Osteocyte (in vitro differentiated cells): ENCODE measurements around the gene CDCP2. TPM values are rescaled to one million over a fixed set of nuclear protein-coding genes. Genes with fewer than 3 reads are reported as not detected.

Experiments
- DNase-seq: peaks from one replicate; pipeline ENCODE4 v3.0.0; 2021; ENCODE audit warnings: mixed read lengths; ENCODE audit not compliant: unreplicated experiment; ENCODE audit errors: extremely low spot score
- H3K27ac Mint-ChIP-seq: one replicate; pipeline ENCODE4 v1.8.0; 2021; ENCODE audit warnings: mild to moderate bottlenecking, mixed read lengths; ENCODE audit not compliant: unreplicated experiment
- H3K27me3 Mint-ChIP-seq: one replicate; pipeline ENCODE4 v1.8.0; 2021; ENCODE audit warnings: mixed read lengths; ENCODE audit not compliant: unreplicated experiment
- H3K36me3 Mint-ChIP-seq: one replicate; pipeline ENCODE4 v1.8.0; 2021; ENCODE audit warnings: mixed read lengths; ENCODE audit not compliant: unreplicated experiment
- H3K4me1 Mint-ChIP-seq: one replicate; pipeline ENCODE4 v1.8.0; 2021; ENCODE audit warnings: mixed read lengths; ENCODE audit not compliant: unreplicated experiment
- H3K4me3 Mint-ChIP-seq: one replicate; pipeline ENCODE4 v1.8.0; 2021; ENCODE audit warnings: mild to moderate bottlenecking, moderate library complexity, mixed read lengths; ENCODE audit not compliant: unreplicated experiment
- H3K9me3 Mint-ChIP-seq: one replicate; pipeline ENCODE4 v1.8.0; 2021; ENCODE audit warnings: mixed read lengths; ENCODE audit not compliant: unreplicated experiment
- CTCF ChIP-seq: fragments of 200-600 bp; sonication (generic); IDR thresholded peaks from 2 replicates; pipeline ENCODE4 v1.5.0; 2021; ENCODE audit warnings: antibody characterized with exemption, mild to moderate bottlenecking, moderate library complexity
- total RNA-seq: library from RNA; stranded (reverse); gene quantifications from 2 replicates; pipeline ENCODE4 v1.2.1, GENCODE V29; 2021

The CDCP2 gene
- total RNA-seq, 1 donor from 2014 or later = not detected

- no peak for TF ChIP-seq CTCF
- H3K4me3 Mint-ChIP-seq = no peak overlapping the region
- peaks cover 32% of the 10 kb centered on the region for H3K4me1 Mint-ChIP-seq
- H3K27me3 Mint-ChIP-seq = no peaks in the 10 kb centered on the region
- H3K9me3 Mint-ChIP-seq = no peaks in the 10 kb centered on the region
- DNase-seq = no peak
- no peak overlapping the region for H3K27ac Mint-ChIP-seq
- H3K36me3 Mint-ChIP-seq = no peaks in the 10 kb centered on the region
These were observed 10.3 kb upstream of the CDCP2 start for GRCh38 chr1:54163051-54163450.

- Mint-ChIP-seq H3K27me3 (no peaks in the 10 kb centered on the region), H3K36me3 (no peaks in the 10 kb centered on the region), H3K27ac (no peak overlapping the region), H3K4me1 (peaks cover 30% of the 10 kb centered on the region), H3K4me3 (no peak overlapping the region), H3K9me3 (no peaks in the 10 kb centered on the region)
- DNase-seq = no peak
- TF ChIP-seq CTCF = no peak
These were observed 8.8 kb upstream of the CDCP2 start for GRCh38 chr1:54161495-54162168.

GRCh38 chr1:54160351-54160750 is 7.6 kb upstream of the CDCP2 start:
- Mint-ChIP-seq H3K36me3 (no peaks in the 10 kb centered on the region), H3K4me1 (peaks cover 30% of the 10 kb centered on the region), H3K27ac (no peak overlapping the region), H3K4me3 (no peak overlapping the region), H3K9me3 (no peaks in the 10 kb centered on the region), H3K27me3 (no peaks in the 10 kb centered on the region)
- no peak for TF ChIP-seq CTCF
- no peak for DNase-seq

- H3K9me3 Mint-ChIP-seq = no peaks in the 10 kb centered on the region
- H3K27me3 Mint-ChIP-seq = no peaks in the 10 kb centered on the region
- no peak for TF ChIP-seq CTCF
- H3K4me3 Mint-ChIP-seq = no peak overlapping the region
- DNase-seq = no peak
- no peak overlapping the region for H3K27ac Mint-ChIP-seq
- peaks cover 30% of the 10 kb centered on the region for H3K4me1 Mint-ChIP-seq
- no peaks in the 10 kb centered on the region for H3K36me3 Mint-ChIP-seq
These were observed 7.0 kb upstream of the CDCP2 start for GRCh38 chr1:54159733-54160316.

- H3K27ac Mint-ChIP-seq = no peak overlapping the region
- H3K4me3 Mint-ChIP-seq = no peak overlapping the region
- H3K9me3 Mint-ChIP-seq = no peaks in the 10 kb centered on the region
- no peaks in the 10 kb centered on the region for H3K27me3 Mint-ChIP-seq
- DNase-seq = no peak
- no peak for TF ChIP-seq CTCF
- no peaks in the 10 kb centered on the region for H3K36me3 Mint-ChIP-seq
- peaks cover 31% of the 10 kb centered on the region for H3K4me1 Mint-ChIP-seq
These were observed 5.3 kb upstream of the CDCP2 start for GRCh38 chr1:54158071-54158470.
